Measurements from ENCODE around the gene GLRX3.
"Not testable (repeated sequence)": the region's sequence is repeated elsewhere in the genome, so short reads cannot be mapped to it uniquely, and the experiment has no call there.

The GLRX3 gene

DNA sequence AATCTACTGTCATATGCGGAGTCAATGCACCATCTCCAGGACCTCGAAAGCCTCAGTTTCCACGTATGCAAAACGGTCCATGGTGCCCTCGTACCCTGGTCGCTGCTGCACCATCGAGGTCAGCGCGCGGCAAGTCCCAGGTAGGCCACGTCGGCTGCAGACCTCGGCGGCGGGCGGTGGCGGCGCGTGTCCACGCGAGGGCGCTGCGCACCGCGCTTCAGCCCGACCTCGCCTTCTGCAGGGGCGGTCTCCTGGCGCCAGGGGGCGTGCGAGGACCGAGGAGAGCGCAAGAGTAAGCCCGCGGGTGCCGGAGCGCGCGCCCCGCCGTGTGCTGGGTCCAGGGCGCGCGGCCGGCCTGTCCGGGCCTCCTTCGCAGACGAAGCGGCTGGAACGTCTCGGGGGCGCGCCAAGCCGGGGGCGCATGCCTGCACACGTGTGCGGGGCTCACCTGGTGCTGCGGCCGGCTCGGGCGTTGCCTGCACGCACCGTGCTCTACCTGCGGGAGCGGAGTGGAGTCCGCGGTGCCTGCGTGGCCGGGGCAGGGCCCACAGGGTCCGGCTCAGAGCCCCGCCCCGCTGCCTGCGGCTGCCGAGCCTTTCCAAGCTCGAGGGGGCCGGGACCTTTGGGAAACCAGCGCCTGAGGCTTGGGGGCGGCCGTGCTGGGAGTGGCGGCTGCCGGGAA lies 54.0 kb downstream of the GLRX3 start:
- peak; percentile 80 for DNase-seq

DNA sequence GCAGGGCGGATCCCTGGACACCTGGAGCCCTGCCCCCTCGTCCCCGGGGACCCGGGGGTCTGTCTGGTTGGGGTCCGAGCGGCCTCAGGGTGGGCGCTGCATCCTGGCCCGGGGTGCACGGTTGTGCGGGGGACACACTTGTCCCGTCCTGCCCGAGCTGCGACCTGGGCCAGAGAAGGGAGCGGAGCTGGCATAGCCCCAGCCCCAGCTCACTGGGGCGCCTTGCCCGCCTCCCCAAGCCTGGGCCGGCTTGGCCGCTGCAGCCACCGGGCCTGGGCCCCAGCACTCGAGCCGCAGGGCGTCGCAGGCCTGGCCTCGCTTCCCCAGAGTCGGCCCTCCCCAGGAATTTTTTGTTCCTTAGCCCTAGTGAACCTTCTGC lies 54.5 kb downstream of the GLRX3 start:
- no peak for DNase-seq

DNA sequence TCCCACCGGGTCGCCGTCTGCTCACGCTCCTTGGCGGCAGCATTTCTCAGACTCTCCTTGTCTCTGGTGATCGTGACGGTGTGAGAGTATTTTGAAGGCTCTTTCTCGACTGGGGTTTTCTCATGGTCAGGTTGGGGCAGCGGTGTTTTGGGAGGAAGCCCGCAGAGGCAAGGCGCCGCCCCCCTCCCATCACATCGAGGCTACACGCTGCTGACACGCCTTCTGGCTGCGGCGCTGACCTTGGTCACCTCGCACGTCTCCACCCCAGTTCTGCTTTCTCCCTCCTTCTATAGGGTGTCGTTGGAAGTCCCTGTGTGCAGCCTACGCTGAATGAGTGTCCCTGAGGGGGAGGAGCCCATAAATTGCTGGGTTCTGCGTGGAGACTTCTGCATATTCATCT lies 55.2 kb downstream of the GLRX3 start:
- DNase-seq: no peak

DNA sequence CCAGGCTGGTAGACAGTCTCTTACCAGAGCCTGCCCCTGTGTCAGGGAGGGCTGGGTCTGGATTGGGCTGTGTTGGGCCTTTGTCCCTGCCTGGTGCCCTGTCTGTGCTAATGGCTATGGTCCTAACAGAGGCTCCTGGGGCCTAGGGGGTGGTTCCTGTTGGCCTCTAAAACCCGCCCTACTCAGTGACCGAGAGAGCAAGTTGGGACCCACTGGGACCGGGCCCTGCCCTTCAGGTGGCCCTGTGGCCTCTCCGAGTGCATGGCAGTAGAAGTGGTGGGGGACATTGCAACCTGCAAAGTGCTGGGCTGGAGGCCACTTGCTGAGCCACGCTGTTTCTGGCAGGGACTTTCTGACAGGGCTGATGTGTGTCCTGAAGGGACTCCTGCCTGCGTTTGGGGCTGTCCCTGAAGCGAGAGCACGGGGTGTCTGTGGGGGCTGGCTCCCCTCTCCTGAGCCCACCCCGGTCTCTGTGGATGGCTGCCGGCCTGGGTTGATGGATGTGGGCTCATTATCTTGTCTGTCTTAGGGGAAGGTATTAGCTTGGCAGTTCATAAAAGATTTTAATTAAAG lies 56.2 kb downstream of the GLRX3 start:
- DNase-seq: no peak

DNA sequence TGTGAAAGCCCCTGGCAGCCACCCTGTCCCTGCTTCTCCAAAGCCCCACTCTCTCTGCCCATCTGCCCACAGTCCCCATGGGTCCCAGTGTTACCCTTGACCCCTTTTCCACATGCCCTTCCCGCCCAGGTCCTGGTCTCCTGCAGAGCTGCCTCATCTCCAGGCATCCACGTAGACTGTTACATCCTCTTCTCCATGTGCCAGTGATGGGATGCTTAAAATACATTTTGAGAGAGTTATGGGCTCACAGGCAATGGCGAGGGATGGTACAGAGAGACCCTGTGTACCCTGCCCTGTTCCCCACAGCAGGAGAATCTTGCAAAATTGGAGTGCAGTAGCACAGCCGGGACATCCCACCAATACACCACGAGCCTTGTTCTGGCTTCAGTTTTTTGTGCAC lies 56.8 kb downstream of the GLRX3 start:
- DNase-seq: no peak

DNA sequence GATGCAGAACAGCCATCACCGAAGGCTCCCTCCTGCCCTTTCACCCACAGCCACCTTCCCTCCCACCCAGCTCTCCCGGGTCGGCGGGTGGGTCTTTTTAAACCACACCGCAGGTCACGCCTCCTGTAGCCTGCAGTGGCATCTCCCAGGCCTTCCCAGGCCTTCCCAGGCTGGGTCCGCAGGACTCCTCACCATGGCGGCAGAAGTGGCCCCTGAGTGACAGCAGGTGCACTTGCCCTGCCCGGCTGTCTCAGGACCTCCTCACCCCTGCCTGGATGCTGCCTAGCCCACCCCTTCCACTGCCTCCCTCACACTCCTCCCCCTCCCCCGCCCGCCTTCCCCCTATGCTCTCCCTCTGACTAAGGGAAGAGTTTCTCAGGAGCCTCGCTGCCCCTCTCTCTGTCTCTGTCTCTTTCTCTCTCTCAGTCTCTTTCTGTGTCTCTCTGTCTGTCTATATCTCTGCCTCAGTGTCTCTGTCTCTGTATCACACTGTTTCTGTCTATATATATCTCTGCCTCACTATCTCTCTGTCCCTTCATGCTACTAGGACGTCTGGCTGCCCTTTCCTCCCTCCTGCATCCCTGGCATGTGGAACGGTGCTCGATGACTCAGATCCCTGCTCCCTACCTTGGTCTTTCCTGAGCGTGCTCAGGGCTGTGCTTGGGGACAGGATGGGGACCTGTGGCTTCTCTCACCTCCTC lies 57.5 kb downstream of the GLRX3 start:
- DNase-seq: no peak

DNA sequence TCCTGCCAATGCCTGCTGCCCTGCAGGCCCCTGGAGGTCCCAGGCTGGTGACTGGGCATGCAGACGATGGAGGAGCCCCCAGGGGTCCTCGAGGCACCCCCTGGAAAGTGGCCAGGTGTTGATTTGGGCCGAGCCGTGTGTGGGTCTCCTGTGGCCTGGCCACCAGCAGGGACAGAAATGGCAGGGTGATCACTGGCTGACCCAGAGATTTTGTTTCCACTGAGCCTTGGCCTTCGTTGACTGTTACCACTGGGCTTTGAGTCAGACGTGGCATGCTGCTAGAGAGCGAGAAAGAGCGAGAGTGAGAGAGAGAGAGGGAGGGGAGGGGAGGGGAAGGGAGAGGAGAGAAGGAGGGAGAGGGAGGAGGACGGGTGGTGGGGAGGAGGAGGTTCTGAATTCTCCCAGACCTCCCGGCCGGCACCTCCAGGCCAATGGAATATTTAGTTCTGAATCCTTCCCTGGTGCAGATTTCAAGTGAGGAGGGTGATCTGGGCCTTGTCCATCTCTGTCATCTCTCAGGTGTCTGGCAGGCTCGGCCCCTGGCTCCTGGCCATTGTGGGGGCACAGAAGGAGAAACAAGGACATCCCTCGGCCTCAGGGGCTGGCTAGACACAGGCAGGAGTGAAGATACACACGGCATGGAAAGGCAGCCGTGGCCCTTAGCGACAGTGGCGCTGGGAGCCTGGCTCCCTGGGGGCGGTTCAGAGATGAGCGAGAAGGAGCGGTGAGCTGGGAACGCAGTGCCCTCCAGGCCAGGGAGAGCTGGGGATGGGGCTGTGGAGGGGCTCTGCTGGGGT lies 58.2 kb downstream of the GLRX3 start:
- no peak for DNase-seq

DNA sequence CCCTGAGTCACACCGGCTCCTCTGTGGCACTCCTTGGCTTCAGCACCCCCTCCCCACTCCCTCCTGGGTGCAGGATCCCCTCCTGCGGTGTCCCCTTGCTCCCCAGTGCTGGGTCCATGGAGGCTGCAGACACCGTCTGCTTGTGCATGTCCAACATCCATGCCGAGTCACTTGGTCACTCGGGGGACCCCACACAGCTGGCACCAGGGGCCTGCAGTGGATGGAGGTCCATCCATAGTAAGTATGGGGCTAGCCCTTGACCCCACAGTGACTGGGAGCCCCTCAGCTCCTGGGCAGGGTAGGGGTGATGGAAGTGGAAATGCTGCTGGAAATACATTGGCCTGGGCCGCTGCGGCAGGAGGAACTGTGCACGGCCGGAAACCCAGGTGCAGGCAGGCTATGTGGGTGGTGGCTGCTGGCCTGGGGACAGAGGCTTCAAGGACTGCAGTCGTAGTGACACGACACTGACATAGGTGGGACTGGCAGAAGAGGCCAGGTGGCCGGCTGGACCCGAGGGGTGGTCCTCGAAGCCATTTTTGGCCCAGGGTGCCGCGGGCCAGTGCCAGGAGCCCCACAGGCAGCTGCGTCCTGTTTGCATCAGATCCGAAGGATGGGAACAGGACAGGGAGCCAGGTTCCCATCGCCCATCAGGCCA lies 58.9 kb downstream of the GLRX3 start:
- no peak for DNase-seq

DNA sequence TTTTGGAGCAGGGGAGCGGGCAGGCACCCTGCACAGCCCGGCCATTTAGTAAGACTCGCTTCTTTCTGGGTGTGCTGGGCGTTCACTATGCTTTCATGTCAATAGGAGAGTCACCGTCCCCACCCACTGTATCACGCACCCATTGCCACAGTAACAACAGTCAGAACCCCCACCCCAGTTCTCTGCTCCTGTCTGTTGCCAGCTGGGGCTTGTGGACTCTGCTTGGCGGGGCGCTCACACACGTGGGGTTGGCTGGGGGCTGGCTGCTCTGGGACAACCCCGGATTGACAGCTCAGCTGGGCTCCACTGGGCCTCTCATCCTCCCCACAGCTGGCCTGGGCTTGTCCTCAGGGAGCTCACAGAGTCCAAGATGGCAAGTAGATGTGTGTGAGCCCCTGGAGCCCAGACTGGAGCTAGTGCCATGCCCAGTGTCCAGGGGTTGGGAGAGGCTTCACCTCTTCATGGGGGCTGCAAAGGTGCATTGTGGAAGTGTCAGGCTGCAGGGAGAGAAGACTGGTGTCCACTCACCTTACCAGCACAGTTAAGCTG lies 59.6 kb downstream of the GLRX3 start:
- DNase-seq: no peak

DNA sequence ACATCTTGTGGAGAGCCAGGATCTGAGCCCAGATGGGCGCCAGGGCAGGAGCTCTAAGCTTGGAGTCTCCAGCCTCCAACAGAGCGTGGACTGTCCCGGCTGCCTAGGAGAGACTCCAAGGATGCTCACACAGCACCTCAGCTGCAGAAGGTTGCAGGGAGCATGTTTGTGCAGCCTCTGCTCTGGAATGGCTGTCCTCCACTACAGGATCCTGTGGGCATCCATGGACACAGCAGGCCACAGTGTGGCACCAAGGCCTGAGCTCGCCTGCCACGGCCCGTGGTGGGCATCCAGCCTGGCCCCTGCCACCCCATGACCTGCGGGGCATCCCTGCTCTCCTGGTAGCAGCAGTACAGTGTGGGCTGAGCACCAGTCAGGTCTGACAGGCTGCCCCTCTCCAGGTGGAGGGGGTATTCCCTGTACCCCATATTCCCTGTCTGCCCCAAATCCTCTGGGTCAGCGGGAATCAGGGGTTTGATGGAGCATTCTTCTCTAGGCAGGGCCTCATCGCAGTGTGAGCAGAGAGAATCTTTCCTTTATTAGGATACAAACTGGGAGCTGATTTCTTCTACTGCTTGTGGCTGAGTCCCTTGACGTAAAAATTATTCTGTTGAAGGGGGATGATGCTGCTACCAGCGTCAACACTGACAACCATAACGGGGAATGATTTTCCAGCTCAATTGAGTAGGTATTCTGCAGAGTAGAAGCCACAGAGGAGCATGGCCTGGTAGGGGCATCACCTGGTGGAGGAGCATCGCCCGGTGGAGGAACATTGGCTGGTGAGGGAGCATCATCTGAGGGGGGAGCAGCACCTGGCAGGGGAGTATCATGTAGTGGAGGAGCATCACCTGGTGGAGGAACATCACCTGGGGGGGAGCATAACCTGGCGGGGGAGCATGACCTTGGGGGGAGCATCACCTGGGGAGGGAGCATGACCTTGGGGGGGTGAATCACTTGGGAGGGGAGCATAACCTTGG lies 60.6 kb downstream of the GLRX3 start:
- DNase-seq: no peak

DNA sequence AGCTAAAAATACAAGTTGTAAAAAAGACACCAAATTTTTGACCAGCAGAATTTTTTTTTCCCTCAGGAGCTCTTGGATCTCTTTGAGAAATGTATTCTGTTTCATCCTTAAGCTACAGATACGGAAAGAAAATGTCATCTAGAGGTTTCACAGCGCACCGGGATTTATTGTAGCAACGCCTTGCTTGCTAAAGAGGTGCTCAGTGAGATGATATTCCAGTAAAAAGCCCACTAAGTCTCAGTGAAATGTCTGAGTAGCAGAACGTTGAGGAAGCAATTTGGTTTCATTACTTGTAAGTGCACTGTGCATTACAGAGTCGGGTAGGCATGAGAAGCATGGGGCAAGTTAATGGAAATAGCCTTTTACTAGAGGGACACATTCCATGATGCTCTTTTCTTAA lies 62.5 kb downstream of the GLRX3 start:
- no peak for DNase-seq

DNA sequence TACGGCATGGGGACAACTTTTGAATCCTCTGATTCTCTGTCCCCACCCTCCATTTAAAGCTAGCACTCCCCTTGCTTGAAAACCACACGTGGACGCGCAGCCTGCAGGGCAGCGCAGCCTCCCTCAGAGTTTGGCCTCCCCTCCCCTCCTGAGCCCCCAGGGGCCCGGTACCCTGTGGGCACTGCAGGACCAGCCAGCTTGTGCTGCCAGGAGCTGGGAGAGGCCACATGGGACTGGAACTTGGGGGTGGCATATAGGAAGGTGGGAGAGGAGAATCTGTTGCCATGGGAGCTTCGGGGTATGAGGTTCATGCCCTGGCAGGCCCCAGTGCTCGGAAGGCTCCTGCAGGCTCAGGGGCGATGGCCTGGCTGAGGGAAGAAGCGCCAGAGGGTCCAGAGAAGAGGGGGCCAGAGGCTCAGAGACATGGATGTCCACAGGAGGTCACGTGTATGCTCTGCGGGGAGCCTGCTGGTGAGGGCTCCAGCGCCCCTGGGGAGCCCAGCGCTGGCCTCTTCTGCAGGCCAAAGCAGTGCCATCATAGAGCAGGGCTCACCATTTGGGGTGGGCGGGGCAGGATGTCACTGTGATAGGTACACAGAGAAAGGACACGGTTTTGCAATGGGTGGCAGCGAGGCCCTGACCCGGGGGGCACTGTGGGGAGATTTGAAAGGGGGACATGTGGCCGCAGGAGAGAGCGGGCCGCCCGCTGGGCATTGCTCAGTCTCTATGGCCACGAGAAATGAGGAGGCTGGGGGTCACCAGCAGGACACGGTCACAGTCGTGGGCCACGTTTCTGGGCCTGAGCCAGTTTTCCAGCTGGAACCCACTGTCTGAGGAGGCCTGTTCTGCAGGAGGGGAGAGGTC lies 64.2 kb downstream of the GLRX3 start:
- no peak for DNase-seq

DNA sequence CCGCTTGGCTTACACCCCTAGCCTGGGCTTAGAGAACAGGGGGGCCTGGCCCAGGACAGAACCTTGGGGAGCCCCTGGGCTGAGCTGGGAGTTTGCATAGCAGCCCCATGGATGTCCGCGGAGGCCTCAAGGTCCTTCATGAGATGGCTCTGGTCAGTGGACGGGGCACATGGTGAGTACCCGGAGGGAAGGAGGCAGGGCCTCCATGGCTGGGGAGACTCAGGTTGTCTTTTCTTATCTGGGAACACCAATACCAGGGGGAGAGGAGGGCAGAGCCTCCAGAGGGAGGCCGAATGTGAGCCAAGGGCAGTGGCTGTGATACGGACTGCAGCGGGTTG lies 64.8 kb downstream of the GLRX3 start:
- no peak for DNase-seq

DNA sequence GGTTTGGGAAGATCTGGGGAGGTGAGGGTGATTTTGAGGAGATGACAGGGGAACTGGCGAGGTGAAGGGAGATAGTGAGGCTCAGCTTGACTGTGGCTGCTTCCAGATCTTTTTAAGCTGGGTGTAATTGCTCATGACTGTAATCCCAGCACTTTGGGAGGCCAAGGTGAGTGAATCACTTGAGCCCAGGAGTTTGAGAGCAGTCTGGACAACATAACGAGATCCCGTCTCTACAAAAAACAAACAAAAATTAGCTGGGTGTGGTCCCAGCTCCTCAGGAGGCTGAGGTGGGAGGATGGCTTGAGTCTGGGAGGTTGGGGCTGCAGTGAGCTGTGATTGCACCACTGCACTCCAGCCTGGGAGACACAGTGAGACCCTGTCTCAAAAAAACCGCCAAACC lies 66.0 kb downstream of the GLRX3 start:
- DNase-seq: not testable (repeated sequence)

DNA sequence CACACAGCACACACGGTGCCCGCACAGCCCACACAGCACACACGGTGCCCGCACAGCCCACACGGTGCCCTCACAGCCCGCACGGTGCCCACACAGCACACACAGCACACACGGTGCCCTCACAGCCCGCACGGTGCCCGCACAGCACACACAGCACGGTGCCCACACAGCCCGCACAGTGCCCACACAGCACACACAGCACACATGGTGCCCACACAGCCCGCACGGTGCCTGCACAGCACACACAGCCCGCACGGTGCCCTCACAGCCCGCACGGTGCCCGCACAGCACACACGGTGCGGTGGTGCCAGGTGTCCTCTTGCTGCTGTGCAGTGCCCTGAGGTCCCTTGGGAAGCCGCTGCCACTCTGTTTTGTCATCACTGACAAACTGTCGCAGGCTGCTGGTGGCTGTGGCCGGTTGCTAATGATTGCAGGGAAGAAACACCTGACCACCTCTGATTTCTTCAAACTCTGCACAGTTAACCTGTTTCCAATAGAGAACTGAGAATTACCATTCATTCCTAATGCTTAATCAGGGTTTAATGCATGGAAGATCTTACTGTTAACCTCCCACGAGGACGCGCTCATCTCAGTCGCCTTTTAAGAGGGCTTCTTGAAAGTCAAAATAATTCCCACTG lies 66.9 kb downstream of the GLRX3 start:
- no peak for DNase-seq

DNA sequence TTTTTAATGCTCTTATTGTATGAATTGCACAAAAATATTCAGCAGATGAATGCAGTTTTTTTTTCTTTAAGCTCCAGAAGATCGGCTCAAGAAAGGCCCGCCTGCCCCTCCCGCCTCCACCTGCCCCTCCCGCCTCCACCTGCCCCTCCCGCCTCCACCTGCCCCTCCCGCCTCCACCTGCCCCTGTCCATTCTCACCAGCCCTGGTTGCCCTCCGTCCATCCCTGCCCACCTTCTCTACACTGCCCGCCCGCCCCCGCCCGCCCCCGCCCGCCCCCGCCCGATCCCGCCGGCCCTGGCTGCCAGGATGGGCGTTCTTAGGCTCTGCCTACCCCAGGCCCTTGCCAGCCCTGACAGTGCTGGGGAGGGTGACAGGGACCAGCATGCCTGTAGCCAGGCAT lies 67.4 kb downstream of the GLRX3 start:
- DNase-seq: no peak

DNA sequence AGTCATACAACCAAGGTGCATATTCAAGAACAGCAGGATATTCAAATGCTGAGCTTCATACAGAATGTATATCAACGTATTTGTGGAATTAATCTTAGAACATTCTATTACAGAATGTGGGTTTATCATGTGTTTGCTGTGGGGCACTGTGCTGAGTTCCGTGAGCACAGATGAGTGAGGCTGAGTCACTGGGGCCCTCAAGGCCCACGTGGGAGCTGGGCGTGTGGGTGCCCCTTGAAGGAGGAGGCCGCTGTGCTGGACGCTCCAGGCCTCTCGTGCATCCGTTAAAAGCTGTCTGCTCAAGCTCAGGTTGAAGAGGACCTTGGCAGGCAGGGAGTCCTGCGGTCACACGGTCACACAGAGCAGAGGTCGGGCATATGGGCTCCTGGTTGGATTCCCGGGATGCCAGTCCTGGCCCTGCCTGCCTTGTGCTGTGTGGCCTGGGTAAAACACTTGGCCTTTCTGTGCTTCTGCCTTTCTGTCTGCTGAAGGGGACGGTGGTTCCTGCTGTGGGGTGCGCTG lies 70.1 kb downstream of the GLRX3 start:
- no peak for DNase-seq

DNA sequence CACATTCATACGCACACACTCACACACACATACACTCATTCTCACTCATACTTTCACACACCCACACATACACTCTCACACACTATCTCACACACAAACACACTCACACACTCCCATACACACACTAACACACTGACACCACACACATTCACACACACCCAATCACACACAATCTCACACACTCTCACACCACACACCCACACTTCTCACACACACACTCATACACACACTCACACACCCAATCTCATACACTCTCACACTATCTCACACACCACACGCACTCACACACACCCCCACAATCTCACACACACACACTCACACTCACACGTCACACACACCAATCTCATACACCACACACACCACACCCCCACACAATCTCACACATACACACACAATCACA lies 71.0 kb downstream of the GLRX3 start:
- no peak for DNase-seq

DNA sequence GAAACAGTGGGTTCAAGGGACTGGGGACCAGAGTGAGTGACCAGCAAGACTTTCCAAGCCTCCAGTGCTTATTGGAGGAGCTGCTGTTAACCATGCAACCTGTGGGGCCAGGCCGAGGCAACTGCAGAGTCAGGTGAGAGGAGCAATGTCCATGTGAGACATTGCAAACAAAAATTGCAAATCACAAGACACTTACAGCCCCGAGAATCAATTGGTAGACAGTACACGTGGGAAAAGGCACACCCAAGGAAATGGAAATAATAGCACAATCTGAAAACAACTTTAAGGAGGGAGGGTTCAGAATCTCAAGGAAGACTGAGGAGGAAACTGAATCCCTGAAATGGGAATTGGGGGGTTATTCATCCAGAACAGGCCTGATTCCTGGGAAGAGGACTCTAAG lies 72.6 kb downstream of the GLRX3 start:
- DNase-seq: no peak

DNA sequence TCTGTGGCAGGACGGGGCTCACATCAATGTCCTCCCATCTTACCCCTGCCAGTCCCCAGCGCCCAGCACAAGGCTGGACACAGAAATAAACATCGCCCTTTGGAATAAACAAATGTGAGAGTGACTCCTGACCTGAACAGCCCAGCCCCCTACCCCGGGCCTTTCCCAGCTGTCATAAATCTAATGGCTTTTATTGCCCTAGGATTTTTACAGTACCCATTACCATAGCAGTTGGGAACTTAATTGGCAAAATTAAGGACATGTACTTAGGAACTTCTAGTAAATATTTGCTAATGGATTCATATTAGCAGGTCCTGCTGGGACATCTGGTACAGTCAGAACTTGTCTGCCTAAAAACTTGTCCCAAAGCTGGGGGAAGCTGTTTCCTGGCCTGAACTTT lies 76.6 kb downstream of the GLRX3 start:
- no peak for DNase-seq

All from CD4-positive, alpha-beta T cell treated with Interferon gamma for 1 hour (primary cell).